Activated T-cell treated with anti-CD3 and anti-CD28 coated beads, Interleukin-2, amount 50 U/mL, for 48 hours (primary cell): ENCODE results near the gene FCSK.
"Not testable (repeated sequence)": the region's sequence is repeated elsewhere in the genome, so short reads cannot be mapped to it uniquely, and the experiment has no call there.

Source experiments
- DNase-seq, 2 experiments: peaks; one replicate each; pipeline ENCODE4 v3.0.0-alpha.2; 2020

The FCSK gene

GRCh38 chr16:70432356-70432722 lies 22.1 kb upstream of the FCSK start:
- DNase-seq, result no peak

GRCh38 chr16:70432723-70433457 lies 21.5 kb upstream of the FCSK start:
- no peak for DNase-seq

- no peak for DNase-seq
These were observed 20.8 kb upstream of the FCSK start for GRCh38 chr16:70433458-70434103.

GRCh38 chr16:70434484-70435260 lies 19.7 kb upstream of the FCSK start:
- DNase-seq, result no peak

GRCh38 chr16:70437017-70437581 lies 17.3 kb upstream of the FCSK start:
- no peak for DNase-seq

GRCh38 chr16:70437582-70438557 lies 16.5 kb upstream of the FCSK start:
- peak; percentile 48 to 49 for DNase-seq

- DNase-seq, result peak in 1 of 2 experiments; percentile 30
These were observed 15.8 kb upstream of the FCSK start for GRCh38 chr16:70438585-70438968.

- DNase-seq, result peak; percentile 95 to 96
These were observed 15.2 kb upstream of the FCSK start, which contains the start of gene ST3GAL2 for GRCh38 chr16:70438969-70439862. Gene ST3GAL2 (minus strand): TSS chr16:70439100. CDS start chr16:70398530, 40,570 bp downstream.

- no peak for DNase-seq
These were observed 14.2 kb upstream of the FCSK start for GRCh38 chr16:70440009-70440692.

- no peak for DNase-seq
These were observed 12.9 kb upstream of the FCSK start for GRCh38 chr16:70441406-70441990.

GRCh38 chr16:70442344-70442743 lies 12.1 kb upstream of the FCSK start:
- DNase-seq, result no peak

GRCh38 chr16:70444249-70445063 lies 9.9 kb upstream of the FCSK start:
- DNase-seq, result no peak

GRCh38 chr16:70448075-70448474 lies 6.3 kb upstream of the FCSK start:
- no peak for DNase-seq

GRCh38 chr16:70450142-70451003 lies 4.0 kb upstream of the FCSK start:
- not testable (repeated sequence) for DNase-seq

- not testable (repeated sequence) for DNase-seq
These were observed 3.4 kb upstream of the FCSK start for GRCh38 chr16:70451004-70451340.

GRCh38 chr16:70453117-70453891 lies 1.1 kb upstream of the FCSK start:
- DNase-seq, result no peak

- DNase-seq, result no peak
These were observed 538 bp upstream of the FCSK start for GRCh38 chr16:70453892-70454221.

- no peak for DNase-seq
These were observed 1.5 kb downstream of the FCSK start for GRCh38 chr16:70455910-70456309.
